GM23338 (cell line): ENCODE results near the gene TRIM44. TPM values are rescaled to one million over a fixed set of nuclear protein-coding genes. Genes with fewer than 3 reads are reported as not detected.

Experiments used
- ATAC-seq: fragments of 200-7000 bp; cut with Tn5 transposase; 3 replicates; pipeline ENCODE4 v1.9.1; 2020
- DNase-seq: peaks from one replicate; pipeline ENCODE4 v3.0.0-alpha.2; 2015; ENCODE audit warnings: low spot score
- H2AFZ ChIP-seq: fragments of 200-600 bp; sonication (generic); 2 replicates; pipeline ENCODE4 v1.8.0; 2016; ENCODE audit warnings: antibody characterized with exemption, mild to moderate bottlenecking, moderate library complexity
- H3F3A ChIP-seq: fragments of 200-600 bp; sonication (generic); replicated peaks from 2 replicates; pipeline ENCODE4 v1.8.0; 2017; ENCODE audit warnings: antibody characterized with exemption, mixed run types, low read depth
- H3K27ac ChIP-seq: fragments of 200-600 bp; sonication (generic); 2 replicates; pipeline ENCODE4 v1.6.1; 2016; ENCODE audit warnings: low read depth
- H3K27me3 ChIP-seq: fragments of 200-600 bp; sonication (generic); 2 replicates; pipeline ENCODE4 v1.8.0; 2016; ENCODE audit warnings: mild to moderate bottlenecking, mixed run types, moderate library complexity; ENCODE audit not compliant: insufficient read depth
- H3K36me3 ChIP-seq: fragments of 200-600 bp; sonication (generic); 2 replicates; pipeline ENCODE4 v1.8.0; 2016; ENCODE audit warnings: mild to moderate bottlenecking; ENCODE audit not compliant: insufficient read depth
- H3K4me1 ChIP-seq: fragments of 200-600 bp; sonication (generic); 2 replicates; pipeline ENCODE4 v1.8.0; 2016; ENCODE audit warnings: mild to moderate bottlenecking, moderate library complexity; ENCODE audit not compliant: insufficient read depth
- H3K4me2 ChIP-seq: fragments of 200-600 bp; sonication (generic); 2 replicates; pipeline ENCODE4 v1.7.1; 2017; ENCODE audit warnings: mixed run types
- H3K4me3 ChIP-seq: fragments of 200-600 bp; sonication (generic); 2 replicates; pipeline ENCODE4 v1.6.1; 2016; ENCODE audit warnings: mixed run types
- H3K79me2 ChIP-seq: fragments of 200-600 bp; sonication (generic); replicated peaks from 2 replicates; pipeline ENCODE4 v1.8.0; 2017; ENCODE audit warnings: mild to moderate bottlenecking; ENCODE audit not compliant: insufficient read depth
- H3K9me2 ChIP-seq: fragments of 200-600 bp; sonication (generic); 2 replicates; pipeline ENCODE4 v1.8.0; 2017; ENCODE audit not compliant: insufficient read depth
- H4K20me1 ChIP-seq: fragments of 200-600 bp; sonication (generic); replicated peaks from 2 replicates; pipeline ENCODE4 v1.8.0; 2017; ENCODE audit warnings: mild to moderate bottlenecking; ENCODE audit not compliant: insufficient read depth
- H3K27ac Mint-ChIP-seq: 2 replicates; pipeline ENCODE4 v1.8.0; 2020; ENCODE audit warnings: inconsistent platforms, mild to moderate bottlenecking, moderate library complexity, mixed read lengths
- H3K27me3 Mint-ChIP-seq: 3 replicates; pipeline ENCODE4 v1.8.0; 2022; ENCODE audit warnings: low read depth, mild to moderate bottlenecking, moderate library complexity, mixed read lengths, inconsistent platforms; ENCODE audit not compliant: insufficient read depth, poor library complexity
- H3K36me3 Mint-ChIP-seq: 3 replicates; pipeline ENCODE4 v1.8.0; 2021; ENCODE audit warnings: low read depth, mild to moderate bottlenecking, inconsistent platforms, moderate library complexity, mixed read lengths
- H3K4me1 Mint-ChIP-seq: 3 replicates; pipeline ENCODE4 v1.8.0; 2020; ENCODE audit warnings: mild to moderate bottlenecking, inconsistent platforms, mixed read lengths
- H3K4me3 Mint-ChIP-seq: 3 replicates; pipeline ENCODE4 v1.8.0; 2021; ENCODE audit warnings: moderate library complexity, mild to moderate bottlenecking, inconsistent platforms, mixed read lengths
- H3K9me3 Mint-ChIP-seq: 3 replicates; pipeline ENCODE4 v1.8.0; 2020; ENCODE audit warnings: moderate library complexity, mild to moderate bottlenecking, inconsistent platforms, mixed read lengths
- CREB1 ChIP-seq: fragments of 250-450 bp; sonication (Bioruptor Pico); IDR thresholded peaks from 2 replicates; pipeline ENCODE4 v1.5.0; 2020; ENCODE audit warnings: low read depth, mild to moderate bottlenecking, moderate library complexity
- CTCF ChIP-seq, 2 experiments: fragments of 200-600 bp in 1 of 2; sonication (generic) in 1 of 2; conservative IDR thresholded peaks; 2 replicates each; pipeline versions ENCODE4 v1.5.1 to v1.6.1; 2016 to 2017; ENCODE audit warnings: antibody characterized with exemption in 2 of 2, low read depth in 2 of 2, mild to moderate bottlenecking in 2 of 2, moderate library complexity in 1 of 2
- ETS1 ChIP-seq: IDR thresholded peaks from 2 replicates; pipeline ENCODE4 v1.6.1; 2016; ENCODE audit warnings: antibody characterized with exemption
- JUNB ChIP-seq: IDR thresholded peaks from one replicate; pipeline ENCODE4 v1.6.1; 2016; ENCODE audit warnings: antibody characterized with exemption; ENCODE audit not compliant: unreplicated experiment
- NANOG ChIP-seq: IDR thresholded peaks from 2 replicates; pipeline ENCODE4 v1.6.1; 2016; ENCODE audit warnings: antibody characterized with exemption, borderline replicate concordance
- POLR2AphosphoS5 ChIP-seq: IDR thresholded peaks from 2 replicates; pipeline ENCODE4 v1.6.1; 2016; ENCODE audit warnings: antibody characterized with exemption, low read depth
- ZNF114 ChIP-seq: fragments of 250-450 bp; sonication (Bioruptor Pico); IDR thresholded peaks from 2 replicates; pipeline ENCODE4 v1.5.0; 2020; ENCODE audit warnings: mild to moderate bottlenecking, moderate library complexity
- ZNF331 ChIP-seq: fragments of 250-450 bp; sonication (Bioruptor Pico); IDR thresholded peaks from 2 replicates; pipeline ENCODE4 v1.5.0; 2020; ENCODE audit warnings: low read depth, mild to moderate bottlenecking, moderate library complexity
- ZNF462 ChIP-seq: fragments of 250-450 bp; sonication (Bioruptor Pico); IDR thresholded peaks from 2 replicates; pipeline ENCODE4 v1.5.0; 2020; ENCODE audit warnings: mild to moderate bottlenecking, moderate library complexity
- polyA plus RNA-seq: library from polyadenylated mRNA; unstranded; fragments of >200 nt; fragmentation: Nextera tagmentation; extraction: Ambion mirVana; gene quantifications from 2 replicates; pipeline ENCODE4 v1.2.1, GENCODE V29; 2016
- total RNA-seq: library from RNA; depleted of rRNA; stranded (reverse); fragments of >200 nt; shearing (Covaris generic); gene quantifications from 2 replicates; pipeline ENCODE4 v1.2.3, GENCODE V29; 2014

Gene TRIM44
- total and polyA plus RNA-seq, 2 experiments from 2014 or later, result 10.3 to 10.4 TPM

GRCh38 chr11:35803115-35803514, 140.5 kb downstream of the TRIM44 start:
- H3K4me2 ChIP-seq, result no peak overlapping the region
- no peaks in the 10 kb centered on the region for H3K9me2 ChIP-seq
- H3K4me1 ChIP-seq, result no peaks in the 10 kb centered on the region
- ATAC-seq (no peak), DNase-seq (no peak)
- TF ChIP-seq CTCF (conservative IDR thresholded peaks at IDR 0.05; ENCODE audit: low read depth in 2 of 2) (no peak), JUNB (no peak), ZNF331 (CRISPR knock-in tag) (no peak), POLR2AphosphoS5 (no peak), NANOG (no peak), CREB1 (CRISPR knock-in tag) (no peak), ZNF462 (CRISPR knock-in tag) (no peak), ETS1 (no peak), ZNF114 (CRISPR knock-in tag) (no peak)
- H2AFZ ChIP-seq, result no peak overlapping the region
- no peaks in the 10 kb centered on the region for H3F3A ChIP-seq
- H3K4me3 ChIP-seq, result no peak overlapping the region
- H3K36me3 ChIP-seq, result no peaks in the 10 kb centered on the region
- no peaks in the 10 kb centered on the region for H4K20me1 ChIP-seq
- Mint-ChIP-seq H3K36me3 (peaks cover 6% of the 10 kb centered on the region; the same call in 1 of the 3 replicates), H3K9me3 (peaks cover 3% of the 10 kb centered on the region; the same call in 2 of the 3 replicates), H3K27me3 (no peaks in the 10 kb centered on the region), H3K4me3 (no peak overlapping the region), H3K27ac (no peak overlapping the region), H3K4me1 (0 out of 3 replicates have a peak, but pooled peaks cover 3% of the 10 kb centered on the region)
- H3K27me3 ChIP-seq, result no peaks in the 10 kb centered on the region
- no peak overlapping the region for H3K27ac ChIP-seq
- no peaks in the 10 kb centered on the region for H3K79me2 ChIP-seq
